Lung (tissue), 12 donors: Measurements from ENCODE around the gene ARHGAP20. TPM values are rescaled to one million over a fixed set of nuclear protein-coding genes. Genes with fewer than 3 reads are reported as not detected.
A peak's percentile ranks its signal among the peaks of the same experiment; 100 is the strongest.

Source experiments
- ATAC-seq: fragments of 200-7000 bp; cut with Tn5 transposase; one replicate; pipeline ENCODE4 v1.9.1; 2020; ENCODE audit warnings: moderate number of reproducible peaks; ENCODE audit not compliant: insufficient read depth, low FRiP score
- DNase-seq, 3 donors: peaks; one replicate each; pipeline ENCODE4 v3.0.0-alpha.2; 2013 to 2017
- H3K27ac ChIP-seq, 2 donors: one replicate each; pipeline ENCODE4 v1.5.1; 2013; ENCODE audit warnings: mild to moderate bottlenecking in 2 of 2, moderate library complexity in 2 of 2, control low read depth in 1 of 2, inconsistent platforms in 1 of 2, low read depth in 1 of 2, low read length in 1 of 2
- H3K27me3 ChIP-seq, 3 donors: one replicate each; pipeline ENCODE4 v1.5.1; 2013; ENCODE audit warnings: low read length in 2 of 3; ENCODE audit not compliant: control insufficient read depth in 3 of 3, insufficient read depth in 3 of 3
- H3K36me3 ChIP-seq, 4 donors: one replicate each; pipeline ENCODE4 v1.5.1; 2013; ENCODE audit warnings: low read length in 4 of 4, mild to moderate bottlenecking in 1 of 4, moderate library complexity in 1 of 4; ENCODE audit not compliant: control insufficient read depth in 4 of 4, insufficient read depth in 4 of 4
- H3K4me1 ChIP-seq, 5 donors: one replicate each; pipeline ENCODE4 v1.5.1; 2013; ENCODE audit warnings: low read length in 5 of 5, mild to moderate bottlenecking in 2 of 5, moderate library complexity in 1 of 5; ENCODE audit not compliant: control insufficient read depth in 5 of 5, insufficient read depth in 5 of 5
- H3K4me3 ChIP-seq: one replicate; pipeline ENCODE4 v1.5.1; 2013; ENCODE audit warnings: mild to moderate bottlenecking, control low read depth, moderate library complexity
- H3K9ac ChIP-seq, 2 donors: one replicate each; pipeline ENCODE4 v1.5.1; 2013; ENCODE audit warnings: low read length in 2 of 2, control low read depth in 1 of 2; ENCODE audit not compliant: insufficient read depth in 1 of 2
- H3K9me3 ChIP-seq, 4 donors: one replicate each; pipeline ENCODE4 v1.5.1; 2013; ENCODE audit warnings: low read length in 3 of 4, mild to moderate bottlenecking in 1 of 4, moderate library complexity in 1 of 4; ENCODE audit not compliant: control insufficient read depth in 4 of 4, insufficient read depth in 3 of 4
- WGBS, 2 donors: extraction: QIAGEN DNeasy Blood & Tissue Kit; methylation state at CpG; one replicate each; pipeline ENCODE4 v1.1.7; 2013; 5-methylcytosine and 5-hydroxymethylcytosine counted together
- polyA plus RNA-seq, 2 donors: library from polyadenylated mRNA; stranded (reverse); fragments of 200-250 nt; gene quantifications; one replicate each; pipeline ENCODE4 v1.2.1, GENCODE V29; 2013
- total RNA-seq, 2 donors: library from RNA; depleted of rRNA in 1 of 2; stranded (reverse); fragments of >200 nt in 1 of 2; gene quantifications; one replicate each; pipeline ENCODE4 v1.2.1, GENCODE V29; 2014 to 2021
- TF ChIP-seq, protein P1 (sequence below): IDR thresholded peaks from 2 replicates; pipeline ENCODE4 v1.5.1; 2012; ENCODE audit warnings: mild to moderate bottlenecking; ENCODE audit errors: control extremely low read depth, extremely low read depth
- donor health status: control.
- donor health status: control.
- donor health status: Bipolar disorder and iron deficiency.
- donor health status: healthy.
- donor health status: DM: yes; HTN: yes; CAD: no.

The ARHGAP20 gene
- total and polyA plus RNA-seq, 4 donors = 0.67 to 20.9 (median 3.0) TPM

DNA sequence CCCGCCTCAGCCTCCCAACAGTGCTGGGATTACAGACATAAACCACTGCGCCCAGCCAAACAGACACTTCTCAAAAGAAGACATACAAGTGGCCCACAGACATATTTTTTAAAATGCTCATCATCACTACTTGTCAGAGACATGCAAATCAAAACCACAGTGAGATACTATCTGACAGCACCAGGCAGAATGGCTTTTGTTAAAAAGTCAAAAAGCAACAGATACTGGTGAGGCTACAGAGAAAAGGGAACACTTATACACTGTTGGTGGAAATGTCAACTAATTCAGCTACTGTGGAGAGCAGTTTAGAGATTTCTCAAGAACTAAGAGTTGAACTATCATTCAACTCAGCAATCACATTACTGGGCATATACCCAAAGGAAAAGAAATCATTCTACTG is 67.0 kb downstream of the ARHGAP20 start:
- H3K9ac ChIP-seq = no peak overlapping the region
- no peak overlapping the region for H3K27ac ChIP-seq
- no peaks in the 10 kb centered on the region for H3K4me1 ChIP-seq
- WGBS, 2 donors = 96% methylated on average over 2 of the region's 2 CpGs
- ATAC-seq (no peak), DNase-seq (no peak)
- no peak overlapping the region for H3K4me3 ChIP-seq
- no peaks in the 10 kb centered on the region for H3K27me3 ChIP-seq
- peaks cover 0 to 2% (median 0%) of the 10 kb centered on the region in 4 donors for H3K36me3 ChIP-seq
- peaks cover 0 to 7% (median under 1%) of the 10 kb centered on the region in 4 donors for H3K9me3 ChIP-seq
- TF ChIP-seq, protein P1, sequence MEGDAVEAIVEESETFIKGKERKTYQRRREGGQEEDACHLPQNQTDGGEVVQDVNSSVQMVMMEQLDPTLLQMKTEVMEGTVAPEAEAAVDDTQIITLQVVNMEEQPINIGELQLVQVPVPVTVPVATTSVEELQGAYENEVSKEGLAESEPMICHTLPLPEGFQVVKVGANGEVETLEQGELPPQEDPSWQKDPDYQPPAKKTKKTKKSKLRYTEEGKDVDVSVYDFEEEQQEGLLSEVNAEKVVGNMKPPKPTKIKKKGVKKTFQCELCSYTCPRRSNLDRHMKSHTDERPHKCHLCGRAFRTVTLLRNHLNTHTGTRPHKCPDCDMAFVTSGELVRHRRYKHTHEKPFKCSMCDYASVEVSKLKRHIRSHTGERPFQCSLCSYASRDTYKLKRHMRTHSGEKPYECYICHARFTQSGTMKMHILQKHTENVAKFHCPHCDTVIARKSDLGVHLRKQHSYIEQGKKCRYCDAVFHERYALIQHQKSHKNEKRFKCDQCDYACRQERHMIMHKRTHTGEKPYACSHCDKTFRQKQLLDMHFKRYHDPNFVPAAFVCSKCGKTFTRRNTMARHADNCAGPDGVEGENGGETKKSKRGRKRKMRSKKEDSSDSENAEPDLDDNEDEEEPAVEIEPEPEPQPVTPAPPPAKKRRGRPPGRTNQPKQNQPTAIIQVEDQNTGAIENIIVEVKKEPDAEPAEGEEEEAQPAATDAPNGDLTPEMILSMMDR = no peak

DNA sequence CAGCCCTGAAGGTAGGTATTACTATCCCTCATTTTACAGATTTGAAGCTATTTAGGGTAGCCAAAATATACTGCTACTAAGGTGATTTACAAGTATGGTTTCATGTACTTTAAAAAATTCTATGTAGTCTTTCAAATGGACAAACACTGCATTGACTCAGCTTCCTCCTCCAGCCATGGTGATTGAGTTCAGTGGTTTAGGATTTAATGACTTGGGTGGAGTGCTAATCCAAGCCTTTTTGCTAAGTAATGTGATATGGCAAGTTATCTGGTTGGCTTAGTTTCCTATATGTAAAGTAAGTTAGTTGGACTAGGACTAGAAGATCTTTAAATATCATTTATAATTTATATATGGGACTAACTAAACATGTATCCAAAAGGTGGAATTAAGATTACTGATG is 77.9 kb downstream of the ARHGAP20 start:
- H3K36me3 ChIP-seq = peaks cover 0 to 9% (median 0%) of the 10 kb centered on the region in 4 donors
- TF ChIP-seq, protein P1 = no peak

DNA sequence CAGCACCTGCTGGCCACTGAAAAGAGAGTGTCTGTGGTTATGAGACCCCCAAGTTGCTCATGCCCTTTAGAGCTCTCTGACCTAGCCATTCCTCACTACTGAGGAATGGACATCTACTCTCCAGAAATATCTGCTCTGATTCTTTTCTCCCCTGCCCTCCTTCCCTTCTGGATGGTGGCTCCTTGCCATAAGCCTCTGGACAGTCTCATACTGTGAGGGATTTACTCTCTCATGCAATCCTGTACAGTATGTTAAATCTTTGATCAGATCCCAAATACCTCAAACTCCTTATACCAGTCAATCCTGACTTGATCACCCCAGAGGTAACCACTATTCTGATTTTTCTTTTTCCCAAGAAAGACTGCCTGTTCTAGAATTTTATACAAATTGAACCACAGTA is 80.7 kb downstream of the ARHGAP20 start:
- Histone ChIP-seq H3K9me3 (no peaks in the 10 kb centered on the region), H3K27me3 (no peaks in the 10 kb centered on the region), H3K4me1 (peaks cover 0 to 3% (median 0%) of the 10 kb centered on the region in 5 donors), H3K4me3 (no peak overlapping the region), H3K9ac (no peak overlapping the region), H3K27ac (no peak overlapping the region), H3K36me3 (peaks cover 0 to 9% (median 0%) of the 10 kb centered on the region in 4 donors)
- ATAC-seq (no peak), DNase-seq (no peak)
- TF ChIP-seq, protein P1 = no peak

More for the DNA sequence above, 77.9 kb downstream of the ARHGAP20 start:
- DNase-seq (no peak), ATAC-seq (no peak)
- Histone ChIP-seq H3K4me3 (no peak overlapping the region), H3K27ac (no peak overlapping the region), H3K4me1 (peaks cover 0 to 5% (median 0%) of the 10 kb centered on the region in 5 donors), H3K9ac (no peak overlapping the region), H3K27me3 (no peaks in the 10 kb centered on the region), H3K9me3 (no peaks in the 10 kb centered on the region)

DNA sequence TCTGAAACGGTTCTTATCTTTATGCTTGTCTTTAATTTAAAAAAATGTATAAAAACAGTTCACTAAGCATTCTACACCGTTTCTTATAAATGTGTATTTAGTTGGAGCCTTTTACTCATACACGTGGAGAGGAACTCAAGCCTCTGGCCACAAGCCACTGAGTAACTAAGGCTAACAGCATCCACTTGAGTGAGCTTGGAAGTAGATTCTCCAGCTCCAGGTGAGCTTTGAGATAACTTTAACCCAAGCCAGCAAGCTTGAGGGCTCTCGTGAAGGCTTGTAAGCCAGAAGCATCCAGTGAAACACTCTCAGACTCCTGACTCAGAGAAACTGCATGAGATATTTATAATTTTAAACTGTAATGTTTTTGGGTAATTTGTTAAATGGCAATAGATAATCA is 82.6 kb downstream of the ARHGAP20 start:
- no peaks in the 10 kb centered on the region for H3K27me3 ChIP-seq
- no peak overlapping the region for H3K27ac ChIP-seq
- WGBS, 2 donors = 57 to 70% methylated on average over 4 of the region's 4 CpGs
- peak; percentile 41 for ATAC-seq
- no peaks in the 10 kb centered on the region for H3K4me1 ChIP-seq
- peaks cover 0 to 12% (median 0%) of the 10 kb centered on the region in 4 donors for H3K36me3 ChIP-seq
- no peaks in the 10 kb centered on the region for H3K9me3 ChIP-seq
- no peak overlapping the region for H3K4me3 ChIP-seq
- TF ChIP-seq, protein P1 = no peak
- DNase-seq = peak; percentile 60 to 86 (median 62)
- H3K9ac ChIP-seq = no peak overlapping the region
